Measurements from ENCODE around the gene YPEL2.

YPEL2 gene

GRCh38 chr17:59329176-59330052 is 2.0 kb upstream of the YPEL2 start (continued):
- TF ChIP-seq, protein P1, sequence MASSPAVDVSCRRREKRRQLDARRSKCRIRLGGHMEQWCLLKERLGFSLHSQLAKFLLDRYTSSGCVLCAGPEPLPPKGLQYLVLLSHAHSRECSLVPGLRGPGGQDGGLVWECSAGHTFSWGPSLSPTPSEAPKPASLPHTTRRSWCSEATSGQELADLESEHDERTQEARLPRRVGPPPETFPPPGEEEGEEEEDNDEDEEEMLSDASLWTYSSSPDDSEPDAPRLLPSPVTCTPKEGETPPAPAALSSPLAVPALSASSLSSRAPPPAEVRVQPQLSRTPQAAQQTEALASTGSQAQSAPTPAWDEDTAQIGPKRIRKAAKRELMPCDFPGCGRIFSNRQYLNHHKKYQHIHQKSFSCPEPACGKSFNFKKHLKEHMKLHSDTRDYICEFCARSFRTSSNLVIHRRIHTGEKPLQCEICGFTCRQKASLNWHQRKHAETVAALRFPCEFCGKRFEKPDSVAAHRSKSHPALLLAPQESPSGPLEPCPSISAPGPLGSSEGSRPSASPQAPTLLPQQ (tag by site-specific recombination; IDR thresholded peaks at IDR 0.05): no peak
- no peak for TF ChIP-seq ZNF530 (tag by site-specific recombination; IDR thresholded peaks at IDR 0.05; ENCODE audit: low read depth)
- no peak for TF ChIP-seq ZNF211 (tag by site-specific recombination; IDR thresholded peaks at IDR 0.05; ENCODE audit: low read depth)
- peak; percentile 42; the same call in 1 of the 2 replicates for TF ChIP-seq ZNF561 (tag by site-specific recombination; IDR thresholded peaks at IDR 0.05; ENCODE audit: borderline replicate concordance)
- no peak for TF ChIP-seq ZFP3 (tag by site-specific recombination; IDR thresholded peaks at IDR 0.05; ENCODE audit: low read depth)
- peak; percentile 42; the same call in 1 of the 2 replicates for TF ChIP-seq BCL6B (tag by site-specific recombination; IDR thresholded peaks at IDR 0.05)
- TF ChIP-seq ZNF174 (tag by site-specific recombination; IDR thresholded peaks at IDR 0.05): no peak
- no peak for TF ChIP-seq HOXC10 (CRISPR knock-in tag; IDR thresholded peaks at IDR 0.05)
- TF ChIP-seq HIC1 (tag by site-specific recombination; IDR thresholded peaks at IDR 0.05): no peak
- TF ChIP-seq ZNF660 (tag by site-specific recombination; IDR thresholded peaks at IDR 0.05): peak; percentile 70
- no peak for TF ChIP-seq ZNF16 (tag by site-specific recombination; IDR thresholded peaks at IDR 0.05; ENCODE audit: low read depth)
- TF ChIP-seq SETDB1 (IDR thresholded peaks at IDR 0.05; ENCODE audit: insufficient read length, low read length): no peak
- no peak for TF ChIP-seq TSHZ1 (tag by site-specific recombination; IDR thresholded peaks at IDR 0.05; ENCODE audit: borderline replicate concordance)
- 0 out of 2 replicates have a peak, but pooled peaks have one; percentile 19 for TF ChIP-seq RBAK (tag by site-specific recombination; IDR thresholded peaks at IDR 0.05)
- no peak for TF ChIP-seq ZNF549 (tag by site-specific recombination; IDR thresholded peaks at IDR 0.05)
- no peak for TF ChIP-seq ZNF791 (tag by site-specific recombination; IDR thresholded peaks at IDR 0.05)
- TF ChIP-seq ZNF610 (tag by site-specific recombination; IDR thresholded peaks at IDR 0.05; ENCODE audit: borderline replicate concordance): no peak
- TF ChIP-seq ZNF704 (tag by site-specific recombination; IDR thresholded peaks at IDR 0.05): no peak
- TF ChIP-seq OSR2 (tag by site-specific recombination; IDR thresholded peaks at IDR 0.05): peak; percentile 84
- TF ChIP-seq ZNF510 (tag by site-specific recombination; IDR thresholded peaks at IDR 0.05; ENCODE audit: insufficient replicate concordance): no peak
- no peak for TF ChIP-seq ZNF169 (tag by site-specific recombination; IDR thresholded peaks at IDR 0.05)
- TF ChIP-seq, protein P2, sequence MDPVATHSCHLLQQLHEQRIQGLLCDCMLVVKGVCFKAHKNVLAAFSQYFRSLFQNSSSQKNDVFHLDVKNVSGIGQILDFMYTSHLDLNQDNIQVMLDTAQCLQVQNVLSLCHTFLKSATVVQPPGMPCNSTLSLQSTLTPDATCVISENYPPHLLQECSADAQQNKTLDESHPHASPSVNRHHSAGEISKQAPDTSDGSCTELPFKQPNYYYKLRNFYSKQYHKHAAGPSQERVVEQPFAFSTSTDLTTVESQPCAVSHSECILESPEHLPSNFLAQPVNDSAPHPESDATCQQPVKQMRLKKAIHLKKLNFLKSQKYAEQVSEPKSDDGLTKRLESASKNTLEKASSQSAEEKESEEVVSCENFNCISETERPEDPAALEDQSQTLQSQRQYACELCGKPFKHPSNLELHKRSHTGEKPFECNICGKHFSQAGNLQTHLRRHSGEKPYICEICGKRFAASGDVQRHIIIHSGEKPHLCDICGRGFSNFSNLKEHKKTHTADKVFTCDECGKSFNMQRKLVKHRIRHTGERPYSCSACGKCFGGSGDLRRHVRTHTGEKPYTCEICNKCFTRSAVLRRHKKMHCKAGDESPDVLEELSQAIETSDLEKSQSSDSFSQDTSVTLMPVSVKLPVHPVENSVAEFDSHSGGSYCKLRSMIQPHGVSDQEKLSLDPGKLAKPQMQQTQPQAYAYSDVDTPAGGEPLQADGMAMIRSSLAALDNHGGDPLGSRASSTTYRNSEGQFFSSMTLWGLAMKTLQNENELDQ (tag by site-specific recombination; IDR thresholded peaks at IDR 0.05; ENCODE audit: low read depth): no peak
- TF ChIP-seq, protein P3, sequence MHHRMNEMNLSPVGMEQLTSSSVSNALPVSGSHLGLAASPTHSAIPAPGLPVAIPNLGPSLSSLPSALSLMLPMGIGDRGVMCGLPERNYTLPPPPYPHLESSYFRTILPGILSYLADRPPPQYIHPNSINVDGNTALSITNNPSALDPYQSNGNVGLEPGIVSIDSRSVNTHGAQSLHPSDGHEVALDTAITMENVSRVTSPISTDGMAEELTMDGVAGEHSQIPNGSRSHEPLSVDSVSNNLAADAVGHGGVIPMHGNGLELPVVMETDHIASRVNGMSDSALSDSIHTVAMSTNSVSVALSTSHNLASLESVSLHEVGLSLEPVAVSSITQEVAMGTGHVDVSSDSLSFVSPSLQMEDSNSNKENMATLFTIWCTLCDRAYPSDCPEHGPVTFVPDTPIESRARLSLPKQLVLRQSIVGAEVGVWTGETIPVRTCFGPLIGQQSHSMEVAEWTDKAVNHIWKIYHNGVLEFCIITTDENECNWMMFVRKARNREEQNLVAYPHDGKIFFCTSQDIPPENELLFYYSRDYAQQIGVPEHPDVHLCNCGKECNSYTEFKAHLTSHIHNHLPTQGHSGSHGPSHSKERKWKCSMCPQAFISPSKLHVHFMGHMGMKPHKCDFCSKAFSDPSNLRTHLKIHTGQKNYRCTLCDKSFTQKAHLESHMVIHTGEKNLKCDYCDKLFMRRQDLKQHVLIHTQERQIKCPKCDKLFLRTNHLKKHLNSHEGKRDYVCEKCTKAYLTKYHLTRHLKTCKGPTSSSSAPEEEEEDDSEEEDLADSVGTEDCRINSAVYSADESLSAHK (tag by site-specific recombination; IDR thresholded peaks at IDR 0.05): no peak
- no peak for TF ChIP-seq ZNF777 (tag by site-specific recombination; IDR thresholded peaks at IDR 0.05; ENCODE audit: borderline replicate concordance)

Measured in HEK293 (cell line).